Astrocyte of the cerebellum (primary cell): Measurements from ENCODE around the gene TRAF4.
A peak's percentile ranks its signal among the peaks of the same experiment; 100 is the strongest.

Experiments
- DNase-seq: peaks from one replicate; pipeline ENCODE4 v3.0.0-alpha.2; 2011; ENCODE audit warnings: low read depth
- H3K4me3 ChIP-seq: 2 replicates; pipeline ENCODE4 v1.5.1; 2011; ENCODE audit warnings: mild to moderate bottlenecking, low read depth, low read length, moderate library complexity
- CTCF ChIP-seq: IDR thresholded peaks from 2 replicates; pipeline ENCODE4 v1.5.1; 2012; ENCODE audit warnings: low read length, low read depth, moderate library complexity, mild to moderate bottlenecking; ENCODE audit errors: missing control alignments
- in situ Hi-C: cut with HindIII; loops from 2 replicates; pipeline ENCODE4 v1.10.0; 2017; ENCODE audit warnings: low sequenced_read_pairs

Gene TRAF4

DNA sequence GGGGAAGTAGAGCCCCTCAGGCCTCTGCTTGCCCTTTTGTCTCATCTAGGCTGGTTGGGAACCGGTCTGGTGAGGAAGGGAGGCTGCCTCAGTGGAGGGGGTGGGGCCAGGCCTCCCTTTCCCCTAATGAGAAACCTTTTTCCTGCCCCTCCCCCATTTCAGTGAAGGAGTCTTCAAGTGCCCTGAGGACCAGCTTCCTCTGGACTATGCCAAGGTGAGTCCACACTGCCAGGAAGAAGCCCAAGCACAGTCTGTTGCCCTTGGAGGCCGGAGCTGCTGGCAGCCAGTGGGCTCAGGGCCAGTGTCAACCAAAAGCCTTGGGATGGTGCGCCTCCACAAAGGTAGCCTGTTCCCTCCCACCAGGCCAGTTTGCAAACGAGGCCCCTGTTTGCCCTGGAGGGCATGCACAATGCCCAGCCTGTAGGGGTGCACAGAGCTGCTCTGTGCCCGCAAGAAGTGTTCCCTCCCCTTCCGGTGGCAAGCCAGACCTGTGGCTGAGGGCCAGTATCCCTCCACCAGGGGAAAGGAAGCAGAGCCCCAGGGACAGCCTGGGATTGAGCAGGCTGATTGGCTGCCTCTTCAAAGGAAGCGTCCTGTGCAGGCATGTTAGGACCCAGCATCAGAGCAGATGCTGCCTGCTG is 3.4 kb downstream of the TRAF4 start:
- DNase-seq = no peak
- no peak for TF ChIP-seq CTCF
- in situ Hi-C loops = loop anchor here (5.0 kb wide), 1 partner anchor 40 kb away; no protein-coding TSS in a partner anchor

DNA sequence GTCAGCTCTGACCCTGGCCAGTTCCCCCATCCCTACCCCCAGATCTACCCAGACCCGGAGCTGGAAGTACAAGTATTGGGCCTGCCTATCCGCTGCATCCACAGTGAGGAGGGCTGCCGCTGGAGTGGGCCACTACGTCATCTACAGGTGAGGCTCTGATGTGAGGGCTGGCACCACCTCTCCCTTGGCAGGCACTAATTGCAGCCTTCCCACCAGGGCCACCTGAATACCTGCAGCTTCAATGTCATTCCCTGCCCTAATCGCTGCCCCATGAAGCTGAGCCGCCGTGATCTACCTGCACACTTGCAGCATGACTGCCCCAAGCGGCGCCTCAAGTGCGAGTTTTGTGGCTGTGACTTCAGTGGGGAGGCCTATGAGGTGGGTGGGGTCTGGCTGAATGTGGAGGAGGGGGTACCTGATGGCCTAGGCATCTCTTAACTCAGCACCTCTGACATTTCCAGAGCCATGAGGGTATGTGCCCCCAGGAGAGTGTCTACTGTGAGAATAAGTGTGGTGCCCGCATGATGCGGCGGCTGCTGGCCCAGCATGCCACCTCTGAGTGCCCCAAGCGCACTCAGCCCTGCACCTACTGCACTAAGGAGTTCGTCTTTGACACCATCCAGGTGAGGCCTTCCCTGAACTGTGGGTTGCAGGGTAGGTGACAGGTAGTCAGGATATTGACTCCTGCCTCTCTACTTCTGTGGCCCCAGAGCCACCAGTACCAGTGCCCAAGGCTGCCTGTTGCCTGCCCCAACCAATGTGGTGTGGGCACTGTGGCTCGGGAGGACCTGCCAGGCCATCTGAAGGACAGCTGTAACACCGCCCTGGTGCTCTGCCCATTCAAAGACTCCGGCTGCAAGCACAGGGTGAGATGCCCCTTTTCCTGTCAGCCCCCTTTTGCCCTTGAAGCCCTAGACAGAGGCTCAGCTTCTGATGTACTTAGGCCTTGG is 4.3 kb downstream of the TRAF4 start:
- in situ Hi-C loops = loop anchor here (5.0 kb wide), 1 partner anchor 39 kb away; no protein-coding TSS in a partner anchor
- DNase-seq = no peak
- H3K4me3 ChIP-seq = no peak overlapping the region
- no peak for TF ChIP-seq CTCF

More for the DNA sequence above, 3.4 kb downstream of the TRAF4 start:
- peak overlapping the region; percentile 65 for H3K4me3 ChIP-seq

DNA sequence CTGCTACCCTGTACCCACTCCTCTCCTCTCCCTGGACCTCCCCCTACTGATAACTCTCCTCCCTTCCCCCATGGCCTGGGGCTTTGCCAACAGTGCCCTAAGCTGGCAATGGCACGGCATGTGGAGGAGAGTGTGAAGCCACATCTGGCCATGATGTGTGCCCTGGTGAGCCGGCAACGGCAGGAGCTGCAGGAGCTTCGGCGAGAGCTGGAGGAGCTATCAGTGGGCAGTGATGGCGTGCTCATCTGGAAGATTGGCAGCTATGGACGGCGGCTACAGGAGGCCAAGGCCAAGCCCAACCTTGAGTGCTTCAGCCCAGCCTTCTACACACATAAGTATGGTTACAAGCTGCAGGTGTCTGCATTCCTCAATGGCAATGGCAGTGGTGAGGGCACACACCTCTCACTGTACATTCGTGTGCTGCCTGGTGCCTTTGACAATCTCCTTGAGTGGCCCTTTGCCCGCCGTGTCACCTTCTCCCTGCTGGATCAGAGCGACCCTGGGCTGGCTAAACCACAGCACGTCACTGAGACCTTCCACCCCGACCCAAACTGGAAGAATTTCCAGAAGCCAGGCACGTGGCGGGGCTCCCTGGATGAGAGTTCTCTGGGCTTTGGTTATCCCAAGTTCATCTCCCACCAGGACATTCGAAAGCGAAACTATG is 5.2 kb downstream of the TRAF4 start:
- no peak overlapping the region for H3K4me3 ChIP-seq
- DNase-seq = no peak
- in situ Hi-C loops = loop anchor here (5.0 kb wide), 1 partner anchor 38 kb away; no protein-coding TSS in a partner anchor
- no peak for TF ChIP-seq CTCF

DNA sequence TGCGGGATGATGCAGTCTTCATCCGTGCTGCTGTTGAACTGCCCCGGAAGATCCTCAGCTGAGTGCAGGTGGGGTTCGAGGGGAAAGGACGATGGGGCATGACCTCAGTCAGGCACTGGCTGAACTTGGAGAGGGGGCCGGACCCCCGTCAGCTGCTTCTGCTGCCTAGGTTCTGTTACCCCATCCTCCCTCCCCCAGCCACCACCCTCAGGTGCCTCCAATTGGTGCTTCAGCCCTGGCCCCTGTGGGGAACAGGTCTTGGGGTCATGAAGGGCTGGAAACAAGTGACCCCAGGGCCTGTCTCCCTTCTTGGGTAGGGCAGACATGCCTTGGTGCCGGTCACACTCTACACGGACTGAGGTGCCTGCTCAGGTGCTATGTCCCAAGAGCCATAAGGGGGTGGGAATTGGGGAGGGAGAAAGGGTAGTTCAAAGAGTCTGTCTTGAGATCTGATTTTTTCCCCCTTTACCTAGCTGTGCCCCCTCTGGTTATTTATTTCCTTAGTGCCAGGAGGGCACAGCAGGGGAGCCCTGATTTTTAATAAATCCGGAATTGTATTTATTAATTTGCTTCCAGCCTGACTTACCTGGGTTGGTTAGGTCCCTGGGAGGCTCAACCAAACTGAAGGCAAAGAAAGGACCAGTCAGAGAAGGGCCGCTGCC is 5.8 kb downstream of the TRAF4 start:
- DNase-seq = no peak
- in situ Hi-C loops = loop anchor here (5.0 kb wide), 1 partner anchor 38 kb away; no protein-coding TSS in a partner anchor
- no peak overlapping the region for H3K4me3 ChIP-seq
- no peak for TF ChIP-seq CTCF

- in situ Hi-C loops = no loop called here
- peak; percentile 99 for TF ChIP-seq CTCF
- DNase-seq = peak; percentile 89
- no peak overlapping the region for H3K4me3 ChIP-seq
Measured at GRCh38 chr17:28750178-28751047, 6.6 kb downstream of the TRAF4 start.
